Keratinocyte (primary cell): Measurements from ENCODE around the gene DCDC2C. TPM values are rescaled to one million over a fixed set of nuclear protein-coding genes. Genes with fewer than 3 reads are reported as not detected.

Experiments
- DNase-seq: peaks from one replicate; pipeline ENCODE4 v3.0.0-alpha.2; 2011; ENCODE audit warnings: low read depth, missing footprints, low spot score
- FAIRE-seq: peaks from 2 replicates; lab custom pipeline; 2011; peaks lifted over from hg19 to GRCh38; lab: Jason Lieb, UNC
- H2AFZ ChIP-seq: 2 replicates; pipeline ENCODE4 v1.6.0; 2012; ENCODE audit warnings: low read length, control low read depth, inconsistent platforms; ENCODE audit not compliant: control insufficient read depth
- H3K27ac ChIP-seq: 2 replicates; pipeline ENCODE4 v1.5.1; 2011; ENCODE audit warnings: low read length; ENCODE audit not compliant: control insufficient read depth, insufficient read depth
- H3K27me3 ChIP-seq: 3 replicates; pipeline ENCODE4 v1.6.0; 2011; ENCODE audit warnings: low read length; ENCODE audit not compliant: control insufficient read depth, insufficient read depth; ENCODE audit errors: extremely low read depth
- H3K36me3 ChIP-seq, 2 experiments: 2 replicates in 1 of 2; 3 replicates in 1 of 2; pipeline ENCODE4 v1.5.1; 2011; ENCODE audit warnings: low read length in 2 of 2, mild to moderate bottlenecking in 1 of 2; ENCODE audit not compliant: control insufficient read depth in 2 of 2, insufficient read depth in 2 of 2; ENCODE audit errors: extremely low read depth in 1 of 2
- H3K4me1 ChIP-seq: 3 replicates; pipeline ENCODE4 v1.5.1; 2011; ENCODE audit warnings: low read length; ENCODE audit not compliant: control insufficient read depth, insufficient read depth; ENCODE audit errors: extremely low read depth
- H3K4me2 ChIP-seq: 3 replicates; pipeline ENCODE4 v1.6.0; 2011; ENCODE audit warnings: low read depth, low read length; ENCODE audit not compliant: control insufficient read depth, insufficient read depth; ENCODE audit errors: extremely low read depth
- H3K4me3 ChIP-seq, 3 experiments: fragments of 200-600 bp in 1 of 3; sonication (generic) in 1 of 3; 2 replicates in 2 of 3; 3 replicates in 1 of 3; pipeline ENCODE4 v1.5.1; 2011 to 2016; ENCODE audit warnings: low read length in 3 of 3, mild to moderate bottlenecking in 3 of 3, control low read depth in 2 of 3, inconsistent platforms in 1 of 3, low read depth in 1 of 3, mixed read lengths in 1 of 3, mixed run types in 1 of 3, moderate library complexity in 1 of 3; ENCODE audit not compliant: control insufficient read depth in 2 of 3, insufficient read depth in 2 of 3; ENCODE audit errors: extremely low read depth in 1 of 3
- H3K79me2 ChIP-seq: 2 replicates; pipeline ENCODE4 v1.6.0; 2012; ENCODE audit warnings: low read length; ENCODE audit not compliant: control insufficient read depth, insufficient read depth
- H3K9ac ChIP-seq: 3 replicates; pipeline ENCODE4 v1.6.0; 2011; ENCODE audit warnings: low read length; ENCODE audit not compliant: control insufficient read depth, insufficient read depth; ENCODE audit errors: extremely low read depth
- H3K9me1 ChIP-seq: 3 replicates; pipeline ENCODE4 v1.6.0; 2011; ENCODE audit warnings: low read length; ENCODE audit not compliant: control insufficient read depth, insufficient read depth; ENCODE audit errors: extremely low read depth
- H3K9me3 ChIP-seq: 2 replicates; pipeline ENCODE4 v1.5.1; 2012; ENCODE audit warnings: low read depth, low read length; ENCODE audit not compliant: control insufficient read depth
- H4K20me1 ChIP-seq: 3 replicates; pipeline ENCODE4 v1.6.0; 2011; ENCODE audit warnings: low read length; ENCODE audit not compliant: control insufficient read depth, insufficient read depth; ENCODE audit errors: extremely low read depth
- CTCF ChIP-seq, 3 experiments: IDR thresholded peaks in 1 of 3; conservative IDR thresholded peaks in 1 of 3; optimal IDR thresholded peaks in 1 of 3; 2 replicates in 2 of 3; 3 replicates in 1 of 3; pipeline versions ENCODE3 to v1.5.1; 2011; ENCODE audit warnings: low read length in 3 of 3, mild to moderate bottlenecking in 3 of 3, moderate library complexity in 2 of 3, control low read depth in 1 of 3, inconsistent platforms in 1 of 3; ENCODE audit not compliant: insufficient read depth in 2 of 3; ENCODE audit errors: extremely low read depth in 1 of 3
- EZH2 ChIP-seq: IDR thresholded peaks from one replicate; pipeline ENCODE4 v1.6.1; 2012; ENCODE audit warnings: inconsistent platforms, mild to moderate bottlenecking, low read length, moderate library complexity
- dilution Hi-C: fragments of 300-500 bp; cut with MboI; formaldehyde crosslinking; loops from one replicate; pipeline ENCODE4 v1.7.0; 2020; ENCODE audit warnings: low sequenced_read_pairs; ENCODE audit not compliant: extremely low pct_ligation_motif_present
- polyA plus RNA-seq, 5 experiments: library from polyadenylated mRNA; depleted of rRNA in 3 of 5; stranded (reverse) in 3 of 5; stranded (forward) in 1 of 5; unstranded in 1 of 5; fragments of >200 nt; gene quantifications; 1 replicate in 1 of 5; 2 replicates in 3 of 5; 3 replicates in 1 of 5; pipeline versions ENCODE4 v1.2.1 to v1.2.3, GENCODE V29; 2011 to 2012; ENCODE audit warnings: missing spikeins in 2 of 5, low read depth in 1 of 5, low replicate concordance in 1 of 5

DCDC2C gene
- polyA plus RNA-seq, 1 donor (not counting 4 experiments of a cell fraction or from before 2014, with no cell fraction given), result not detected

GRCh38 chr2:3895021-3895420, 191.6 kb downstream of the DCDC2C start:
- no peaks in the 10 kb centered on the region for H3K9me1 ChIP-seq
- H2AFZ ChIP-seq, result no peak overlapping the region
- TF ChIP-seq EZH2, result no peak
- TF ChIP-seq CTCF (optimal IDR thresholded peaks at IDR 0.05 in 1 of 3, IDR thresholded peaks at IDR 0.05 in 1 of 3, conservative IDR thresholded peaks at IDR 0.05 in 1 of 3; ENCODE audit: extremely low read depth in 1 of 3, insufficient read depth in 2 of 3, low read length in 3 of 3), result no peak
- H3K79me2 ChIP-seq, result no peaks in the 10 kb centered on the region
- no peak overlapping the region for H3K9ac ChIP-seq
- no peaks in the 10 kb centered on the region for H4K20me1 ChIP-seq
- H3K4me1 ChIP-seq, result no peaks in the 10 kb centered on the region
- H3K9me3 ChIP-seq, result no peaks in the 10 kb centered on the region
- no peaks in the 10 kb centered on the region for H3K27me3 ChIP-seq
- no peak overlapping the region for H3K4me3 ChIP-seq
- dilution Hi-C loops, result no loop called here
- H3K36me3 ChIP-seq, result no peaks in the 10 kb centered on the region
- DNase-seq (no peak), FAIRE-seq (no peak)
- H3K27ac ChIP-seq, result no peak overlapping the region
- H3K4me2 ChIP-seq, result no peak overlapping the region

Other genes starting within 250 kb of the DCDC2C start
- 29.0 to 47.4 TPM (median 38.5 TPM) in 3 replicates for gene ADI1, start 184.0 kb upstream of the DCDC2C start, polyA plus RNA-seq
- 11.2 to 17.3 TPM (median 15.3 TPM) in 3 replicates for gene RNASEH1, start 145.2 kb upstream of the DCDC2C start, polyA plus RNA-seq
- gene RPS7, start 128.3 kb upstream of the DCDC2C start, polyA plus RNA-seq, result 1,344 to 1,663 TPM (median 1,410 TPM) in 3 replicates
- gene COLEC11, start 108.5 kb upstream of the DCDC2C start, polyA plus RNA-seq, result not detected in 3 replicates
- gene ALLC, start 45.4 kb upstream of the DCDC2C start, polyA plus RNA-seq, result not detected in 3 replicates